Astrocyte of the cerebellum (primary cell): ENCODE measurements around the gene SUSD1.

Source experiments
- DNase-seq: peaks from one replicate; pipeline ENCODE4 v3.0.0-alpha.2; 2011; ENCODE audit warnings: low read depth
- H3K4me3 ChIP-seq: 2 replicates; pipeline ENCODE4 v1.5.1; 2011; ENCODE audit warnings: mild to moderate bottlenecking, low read depth, low read length, moderate library complexity
- CTCF ChIP-seq: IDR thresholded peaks from 2 replicates; pipeline ENCODE4 v1.5.1; 2012; ENCODE audit warnings: low read length, low read depth, moderate library complexity, mild to moderate bottlenecking; ENCODE audit errors: missing control alignments
- in situ Hi-C: cut with HindIII; loops from 2 replicates; pipeline ENCODE4 v1.10.0; 2017; ENCODE audit warnings: low sequenced_read_pairs

Gene SUSD1

DNA sequence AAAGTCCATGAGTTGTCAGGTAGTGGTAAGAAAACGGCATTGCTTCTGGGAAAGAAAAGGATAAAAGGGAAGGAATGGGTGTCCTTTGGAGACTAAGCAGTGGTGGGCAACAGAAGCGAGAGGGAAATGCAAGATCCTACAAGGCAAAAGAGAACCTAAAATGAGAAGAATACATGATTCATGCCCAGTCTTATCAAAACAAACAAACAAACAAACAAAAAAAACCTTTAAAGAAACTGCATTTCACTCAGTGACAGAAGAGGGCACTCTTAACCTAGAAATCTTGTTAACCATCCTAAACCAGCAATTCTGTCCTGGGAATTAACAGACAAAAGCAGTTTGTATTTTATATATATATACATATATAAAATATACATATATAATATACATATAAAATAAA is 88.5 kb downstream of the SUSD1 start:
- in situ Hi-C loops: no loop called here
- H3K4me3 ChIP-seq: no peak overlapping the region
- TF ChIP-seq CTCF: peak; percentile 29
- peak; percentile 18 for DNase-seq

DNA sequence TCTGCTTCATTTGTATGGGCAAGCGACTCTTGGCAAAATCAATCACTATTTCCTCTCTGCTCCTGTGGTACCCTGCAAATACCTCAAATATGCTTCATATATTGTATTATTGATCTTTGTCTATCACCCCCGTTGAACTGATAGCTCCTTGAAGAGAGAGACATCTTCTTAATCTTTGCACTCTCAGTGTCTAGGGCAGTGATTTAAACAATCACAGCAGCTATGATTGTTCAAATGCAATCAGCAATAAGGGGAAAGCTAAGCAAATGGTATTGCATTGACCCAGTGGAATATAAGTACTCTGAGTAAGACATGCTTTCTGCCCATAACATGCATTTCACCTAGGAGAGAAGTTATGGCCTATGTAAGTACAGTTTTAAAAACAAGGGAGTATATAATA is 90.2 kb downstream of the SUSD1 start:
- no peak for TF ChIP-seq CTCF
- no peak for DNase-seq
- in situ Hi-C loops: no loop called here
- H3K4me3 ChIP-seq: no peak overlapping the region

DNA sequence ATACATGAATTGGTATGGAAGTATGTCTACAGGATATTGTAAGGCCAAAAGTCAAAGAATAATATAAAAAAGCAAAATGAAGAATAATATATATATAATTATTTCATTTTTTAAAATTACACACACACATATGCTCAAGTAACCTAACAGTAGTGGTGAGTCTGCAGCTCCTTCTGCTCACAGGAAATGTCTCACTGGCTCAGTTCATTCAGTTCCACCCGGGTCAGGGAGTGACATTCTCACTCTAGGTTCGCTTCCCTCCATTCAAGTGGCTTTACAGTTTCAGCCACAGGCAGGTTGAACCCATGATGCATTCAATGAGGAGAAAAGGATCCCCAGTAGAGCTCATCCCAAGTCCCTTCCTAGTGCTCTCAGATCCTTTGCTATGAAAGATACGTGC is 90.8 kb downstream of the SUSD1 start:
- DNase-seq: no peak
- no peak for TF ChIP-seq CTCF
- in situ Hi-C loops: no loop called here
- H3K4me3 ChIP-seq: no peak overlapping the region

DNA sequence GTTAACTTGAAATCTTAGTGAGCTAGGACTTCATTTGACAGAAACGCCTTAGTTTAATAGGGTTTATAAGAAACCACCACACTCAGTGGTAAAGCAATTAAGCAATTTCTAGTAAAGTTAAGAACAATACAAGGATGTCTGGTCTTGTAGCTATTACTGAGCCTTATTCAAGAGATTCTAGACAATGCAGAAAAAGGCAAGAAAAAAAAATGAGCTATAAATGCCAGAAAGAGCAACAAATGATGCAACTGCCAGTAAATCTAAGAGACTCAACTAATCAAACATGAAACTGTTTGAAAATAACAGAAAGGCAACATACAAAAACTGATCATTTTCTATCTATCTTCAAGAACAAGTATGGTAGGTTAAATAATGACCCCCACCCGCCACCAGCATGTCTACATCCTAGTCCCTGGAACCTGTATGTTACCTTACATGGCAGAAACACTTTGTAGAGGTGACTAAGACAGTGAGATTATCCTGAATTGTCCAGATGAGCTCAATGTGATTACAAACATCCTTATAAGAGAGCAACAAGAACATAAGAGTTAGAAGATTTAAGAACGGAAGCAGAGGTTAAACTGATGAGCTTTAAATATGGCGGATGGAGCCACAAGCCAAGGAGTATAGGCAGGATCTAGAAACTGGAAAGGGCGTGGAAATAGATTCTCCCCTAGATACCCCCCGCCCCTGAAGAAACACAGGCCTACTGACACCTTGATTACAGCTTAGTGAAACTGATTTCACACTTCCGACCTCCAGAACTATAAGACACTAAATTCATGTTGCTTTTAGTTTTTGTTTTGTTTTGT is 93.0 kb downstream of the SUSD1 start:
- no peak for TF ChIP-seq CTCF
- no peak for DNase-seq
- H3K4me3 ChIP-seq: no peak overlapping the region
- in situ Hi-C loops: no loop called here

- TF ChIP-seq CTCF: no peak
- DNase-seq: no peak
- in situ Hi-C loops: no loop called here
- H3K4me3 ChIP-seq: no peak overlapping the region
Measured at GRCh38 chr9:112080831-112081542, 94.1 kb downstream of the SUSD1 start.

GRCh38 chr9:112078432-112078831 is 96.7 kb downstream of the SUSD1 start:
- in situ Hi-C loops: no loop called here
- DNase-seq: no peak
- TF ChIP-seq CTCF: no peak
- H3K4me3 ChIP-seq: no peak overlapping the region
